Transverse colon (tissue), 4 donors: ENCODE results near the gene C11orf52. TPM values are rescaled to one million over a fixed set of nuclear protein-coding genes. Genes with fewer than 3 reads are reported as not detected.

Experiments used
- DNase-seq: peaks from one replicate; pipeline ENCODE4 v3.0.0-alpha.2; 2019
- H3K27ac ChIP-seq, 4 donors: fragments of 200-600 bp; sonication (generic); 2 replicates each; pipeline ENCODE4 v1.5.1; 2016 to 2018; ENCODE audit warnings: inconsistent platforms in 4 of 4
- H3K27me3 ChIP-seq: fragments of 200-600 bp; sonication (generic); 2 replicates; pipeline ENCODE4 v1.5.1; 2017; ENCODE audit warnings: inconsistent platforms
- H3K36me3 ChIP-seq, 4 donors: fragments of 200-600 bp; sonication (generic); 2 replicates each; pipeline ENCODE4 v1.5.1; 2017 to 2019; ENCODE audit warnings: inconsistent platforms in 4 of 4
- H3K4me1 ChIP-seq, 4 donors: fragments of 200-600 bp; sonication (generic); 2 replicates each; pipeline ENCODE4 v1.5.1; 2017 to 2020; ENCODE audit warnings: inconsistent platforms in 4 of 4
- H3K4me3 ChIP-seq, 4 donors: fragments of 200-600 bp; sonication (generic); 1 replicate in 1 of 4; 2 replicates in 3 of 4; pipeline versions ENCODE4 v1.5.1 to v1.6.1; 2017 to 2019; ENCODE audit warnings: inconsistent platforms in 4 of 4
- H3K9me3 ChIP-seq, 2 donors: fragments of 200-600 bp; sonication (generic); 2 replicates each; pipeline ENCODE4 v1.5.1; 2017 to 2019; ENCODE audit warnings: inconsistent platforms in 2 of 2
- CTCF ChIP-seq, 5 experiments: fragments of 200-600 bp in 3 of 5; fragments of 450-650 bp in 2 of 5; sonication (generic) in 3 of 5; IDR thresholded peaks; 1 replicate in 2 of 5; 2 replicates in 3 of 5; pipeline ENCODE4 v1.5.1; 2016 to 2017; ENCODE audit warnings: antibody characterized with exemption in 5 of 5, inconsistent platforms in 3 of 5, mild to moderate bottlenecking in 2 of 5, moderate library complexity in 1 of 5
- EP300 ChIP-seq: sonication (generic); formaldehyde crosslinking; IDR thresholded peaks from one replicate; pipeline ENCODE4 v1.6.1; 2017; ENCODE audit warnings: antibody characterized with exemption, low read depth
- POLR2A ChIP-seq: fragments of 450-650 bp; IDR thresholded peaks from one replicate; pipeline ENCODE4 v1.6.1; 2016; ENCODE audit warnings: antibody characterized with exemption, mild to moderate bottlenecking, moderate library complexity
- POLR2AphosphoS5 ChIP-seq, 3 donors: sonication (generic); formaldehyde crosslinking; IDR thresholded peaks; one replicate each; pipeline ENCODE4 v1.6.1; 2016; ENCODE audit warnings: antibody characterized with exemption in 3 of 3
- WGBS, 2 donors: methylation state at CpG; one replicate each; pipeline ENCODE4 v1.1.5; 2018; ENCODE audit warnings: low coverage in 1 of 2; 5-methylcytosine and 5-hydroxymethylcytosine counted together
- in situ Hi-C, 4 donors: fragments of 200-750 bp; cut with MboI; loops; one replicate each; pipeline versions ENCODE4 v1.15.0 to v1.15.1; 2017; ENCODE audit warnings: low sequenced_read_pairs in 3 of 4, low pct_ligation_motif_present in 1 of 4, low pct_unique_long_range_greater_than_20kb in 1 of 4
- intact Hi-C: fragments of 100-400 bp; cut with DNase I; formaldehyde crosslinking; loops from one replicate; pipeline ENCODE4 v1.15.1; 2023; ENCODE audit warnings: low total_unique reads
- total RNA-seq, 4 donors: library from RNA; depleted of rRNA; stranded (reverse); fragments of >200 nt; gene quantifications; one replicate each; pipeline ENCODE4 v1.1.0, GENCODE V29; 2016

Gene C11orf52
- total RNA-seq, 4 donors from 2014 or later, result 3.0 to 11.1 (median 9.1) TPM; not detected in 1

DNA sequence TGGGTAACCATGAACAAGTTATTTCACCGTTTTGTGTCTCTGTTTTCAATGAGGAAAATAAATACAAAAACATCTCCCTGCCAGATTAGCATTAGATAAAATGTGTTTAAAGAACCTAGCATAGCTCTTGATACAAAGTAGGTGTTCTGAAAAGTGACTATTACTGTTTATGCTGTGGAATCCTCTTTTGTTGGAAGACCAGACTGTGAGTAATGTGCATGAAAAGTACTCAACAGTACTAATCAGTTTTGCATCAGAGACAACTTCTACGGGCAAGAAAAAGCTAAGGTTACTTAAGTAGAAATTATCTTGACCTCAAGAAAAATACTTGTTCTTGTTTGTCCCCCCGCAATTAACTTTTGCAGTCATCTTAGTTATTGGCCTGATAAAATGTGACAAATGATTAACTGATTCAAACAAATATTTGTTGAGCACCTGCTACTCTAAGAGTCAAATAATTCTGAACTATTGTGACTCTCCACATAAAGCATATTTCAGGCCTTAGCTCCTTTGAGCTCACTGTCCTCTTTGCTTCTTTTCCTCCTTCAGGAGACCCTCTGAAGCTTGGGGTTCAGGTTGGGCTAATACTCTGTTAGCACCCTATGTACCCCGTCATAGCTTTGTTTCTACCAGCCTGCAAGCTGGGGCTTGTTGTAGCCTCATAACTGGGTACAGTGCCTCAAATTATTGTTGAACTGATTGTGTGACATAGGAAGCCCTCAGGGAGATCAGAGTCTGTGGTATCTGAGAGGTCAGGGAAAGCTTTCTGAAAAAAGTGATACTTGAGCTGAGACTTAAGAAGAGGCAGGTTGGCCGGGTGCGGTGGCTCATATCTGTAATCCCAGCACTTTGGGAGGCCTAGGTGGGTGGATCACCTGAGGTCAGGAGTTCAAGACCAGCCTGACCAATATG lies 42.9 kb downstream of the C11orf52 start:
- no peak for TF ChIP-seq POLR2A
- TF ChIP-seq POLR2AphosphoS5 (IDR thresholded peaks at IDR 0.05), result no peak
- no peak for TF ChIP-seq EP300
- TF ChIP-seq CTCF (IDR thresholded peaks at IDR 0.05), result no peak
- Histone ChIP-seq H3K9me3 (no peaks in the 10 kb centered on the region), H3K4me3 (no peak overlapping the region), H3K4me1 (no peaks in the 10 kb centered on the region), H3K27ac (no peak overlapping the region), H3K36me3 (no peaks in the 10 kb centered on the region), H3K27me3 (no peaks in the 10 kb centered on the region)
- intact Hi-C loops (no loop called here), in situ Hi-C loops (no loop called here)
- WGBS, 2 donors, result 72 to 80% methylated on average over 5 to 6 of the region's 6 CpGs
- DNase-seq, result no peak

- intact Hi-C loops, result no loop called here
- no peak overlapping the region for H3K27ac ChIP-seq
Observed at GRCh38 chr11:111963931-111964340, 45.2 kb downstream of the C11orf52 start.

DNA sequence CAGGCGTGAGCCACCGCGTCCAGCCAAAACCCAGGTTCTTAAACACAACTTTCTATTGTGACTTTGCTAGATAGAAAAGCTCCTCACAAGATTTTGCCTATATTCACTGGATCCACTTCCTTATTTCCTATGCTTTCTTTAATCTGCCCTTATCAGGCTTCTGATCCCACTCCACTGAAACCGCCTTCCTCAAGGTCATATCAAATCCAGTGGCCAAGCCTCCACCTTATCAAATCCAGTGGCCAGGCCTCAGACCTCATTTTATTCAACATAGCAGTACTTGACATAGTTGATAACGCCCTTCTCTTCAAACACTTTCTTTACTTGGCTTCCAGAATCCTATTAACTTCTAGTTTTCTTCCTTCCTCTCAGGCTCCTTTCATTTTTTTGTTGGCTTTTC lies 48.0 kb downstream of the C11orf52 start:
- Histone ChIP-seq H3K27me3 (no peaks in the 10 kb centered on the region), H3K27ac (no peak overlapping the region), H3K4me1 (no peaks in the 10 kb centered on the region), H3K4me3 (no peak overlapping the region), H3K36me3 (no peaks in the 10 kb centered on the region), H3K9me3 (no peaks in the 10 kb centered on the region)
- no peak for DNase-seq
- in situ Hi-C loops, result no loop called here
- no peak for TF ChIP-seq EP300
- no peak for TF ChIP-seq POLR2A
- no peak for TF ChIP-seq CTCF (IDR thresholded peaks at IDR 0.05)
- no peak for TF ChIP-seq POLR2AphosphoS5 (IDR thresholded peaks at IDR 0.05)
- intact Hi-C loops, result no loop called here
- 91 to 100% methylated on average over 2 to 5 of the region's 5 CpGs for WGBS, 2 donors

More at GRCh38 chr11:111963931-111964340, 45.2 kb downstream of the C11orf52 start:
- in situ Hi-C loops, result no loop called here
- no peaks in the 10 kb centered on the region for H3K4me1 ChIP-seq
- WGBS, 2 donors, result 70 to 93% methylated on average over 4 to 5 of the region's 5 CpGs
- no peaks in the 10 kb centered on the region for H3K27me3 ChIP-seq
- DNase-seq, result no peak
- no peak overlapping the region for H3K4me3 ChIP-seq
- H3K36me3 ChIP-seq, result no peaks in the 10 kb centered on the region
- no peaks in the 10 kb centered on the region for H3K9me3 ChIP-seq
- TF ChIP-seq POLR2AphosphoS5 (IDR thresholded peaks at IDR 0.05), result no peak

DNA sequence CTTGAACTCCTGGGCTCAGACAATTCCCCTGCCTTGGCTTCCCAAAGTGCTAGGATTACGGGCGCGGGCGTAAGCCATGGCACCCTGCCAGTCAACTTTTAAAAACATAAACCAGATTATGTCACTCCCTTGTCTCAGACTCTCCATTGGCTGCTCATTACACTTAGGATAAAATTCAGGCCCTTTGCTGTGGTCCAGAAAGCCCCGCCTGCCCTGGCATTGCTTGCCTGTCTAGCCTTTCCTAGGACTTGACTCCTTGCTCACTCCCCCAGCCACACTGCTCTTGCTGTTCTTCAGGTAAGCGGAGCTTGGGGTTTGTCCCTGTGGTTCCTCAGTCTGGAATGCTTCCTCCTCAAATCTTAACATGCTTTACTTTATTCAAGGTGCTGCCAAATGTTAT lies 48.9 kb downstream of the C11orf52 start:
- H3K4me1 ChIP-seq, result no peaks in the 10 kb centered on the region
- no peaks in the 10 kb centered on the region for H3K27me3 ChIP-seq
- 52 to 76% methylated on average over 4 to 6 of the region's 6 CpGs for WGBS, 2 donors
- no peak for TF ChIP-seq CTCF (IDR thresholded peaks at IDR 0.05)
- TF ChIP-seq POLR2A, result no peak
- no peak for TF ChIP-seq EP300
- no peak for TF ChIP-seq POLR2AphosphoS5 (IDR thresholded peaks at IDR 0.05)
- H3K27ac ChIP-seq, result no peak overlapping the region
- in situ Hi-C loops, result no loop called here
- H3K36me3 ChIP-seq, result no peaks in the 10 kb centered on the region
- no peak for DNase-seq
- intact Hi-C loops, result no loop called here
- H3K9me3 ChIP-seq, result no peaks in the 10 kb centered on the region
- H3K4me3 ChIP-seq, result no peak overlapping the region
